GM12878 (cell line): ENCODE measurements around the gene RNU6-9. TPM values are rescaled to one million over a fixed set of nuclear protein-coding genes. Genes with fewer than 3 reads are reported as not detected.

ENCODE experiments used
- ATAC-seq: fragments of 200-7000 bp; cut with Tn5 transposase; 3 replicates; pipeline ENCODE4 v1.9.1; 2020; ENCODE audit warnings: mild to moderate bottlenecking, moderate library complexity
- BruUV-seq: library from RNA; stranded (reverse); fragments of 400-500 nt; replicated peaks from 2 replicates; lab custom pipeline; 2021; lab: Mats Ljungman, UMichigan
- CTCF ChIA-PET: fragments of 300-600 bp; sonication (Branson Sonifier 250); formaldehyde crosslinking; extraction: SDS; loops from one replicate; lab custom pipeline; 2021; ENCODE audit warnings: inconsistent platforms; lab: Yijun Ruan, JAX
- POLR2A ChIA-PET: fragments of 350-600 bp; formaldehyde crosslinking; extraction: SDS; loops from one replicate; lab custom pipeline; 2021; ENCODE audit warnings: inconsistent platforms; lab: Charles Lee
- RAD21 ChIA-PET: fragments of 300-600 bp; sonication (Branson Sonifier 250); formaldehyde crosslinking; loops from one replicate; lab custom pipeline; 2023; ENCODE audit warnings: antibody characterized with exemption; ENCODE audit not compliant: unreplicated experiment; lab: Charles Lee
- SMC1A ChIA-PET: fragments of 300-600 bp; sonication (Branson Sonifier 250); formaldehyde crosslinking; loops from one replicate; lab custom pipeline; 2023; ENCODE audit not compliant: unreplicated experiment, uncharacterized antibody; lab: Charles Lee
- DNase-seq: peaks from one replicate; pipeline ENCODE4 v3.0.0-alpha.2; 2011; ENCODE audit warnings: low read depth, low spot score
- FAIRE-seq: peaks from 3 replicates; lab custom pipeline; 2011; peaks lifted over from hg19 to GRCh38; lab: Jason Lieb, UNC
- H2AFZ ChIP-seq: 2 replicates; pipeline ENCODE4 v1.6.0; 2011; ENCODE audit warnings: low read depth, low read length, control low read depth; ENCODE audit not compliant: control insufficient read depth
- H3K27ac ChIP-seq: 2 replicates; pipeline ENCODE4 v1.5.1; 2011; ENCODE audit warnings: control low read depth; ENCODE audit not compliant: control insufficient read depth, insufficient read depth
- H3K27me3 ChIP-seq, 2 experiments: replicated peaks in 1 of 2; 2 replicates each; pipeline versions ENCODE4 v1.6.0 to v1.6.1; 2011; ENCODE audit warnings: low read length in 1 of 2; ENCODE audit not compliant: control insufficient read depth in 2 of 2, insufficient read depth in 2 of 2
- H3K36me3 ChIP-seq, 2 experiments: 2 replicates each; pipeline ENCODE4 v1.5.1; 2011; ENCODE audit warnings: low read length in 1 of 2; ENCODE audit not compliant: control insufficient read depth in 2 of 2, insufficient read depth in 2 of 2
- H3K4me1 ChIP-seq: 2 replicates; pipeline ENCODE4 v1.6.1; 2011; ENCODE audit warnings: mild to moderate bottlenecking, low read length, moderate library complexity, mixed read lengths; ENCODE audit not compliant: control insufficient read depth, insufficient read depth
- H3K4me2 ChIP-seq: 2 replicates; pipeline ENCODE4 v1.6.0; 2011; ENCODE audit warnings: control low read depth; ENCODE audit not compliant: control insufficient read depth, insufficient read depth
- H3K4me3 ChIP-seq: fragments of 200-600 bp; sonication (generic); 2 replicates; pipeline ENCODE4 v1.5.1; 2016
- H3K79me2 ChIP-seq: 2 replicates; pipeline ENCODE4 v1.6.0; 2011; ENCODE audit warnings: low read length; ENCODE audit not compliant: control insufficient read depth, insufficient read depth
- H3K9ac ChIP-seq: 2 replicates; pipeline ENCODE4 v1.8.0; 2011; ENCODE audit warnings: low read length, control low read depth, mixed read lengths; ENCODE audit not compliant: control insufficient read depth, insufficient read depth
- H3K9me3 ChIP-seq: replicated peaks from 3 replicates; pipeline ENCODE4 v1.5.1; 2011; ENCODE audit warnings: mild to moderate bottlenecking, low read length; ENCODE audit not compliant: control insufficient read depth, insufficient read depth
- H4K20me1 ChIP-seq: 2 replicates; pipeline ENCODE4 v1.6.0; 2011; ENCODE audit not compliant: control insufficient read depth, insufficient read depth
- E2F8 ChIP-seq: fragments of 450-650 bp; IDR thresholded peaks from 2 replicates; pipeline ENCODE4 v1.6.1; 2018; ENCODE audit warnings: mild to moderate bottlenecking, low read depth, moderate library complexity; ENCODE audit not compliant: partially characterized antibody
- EGR1 ChIP-seq, 2 experiments: IDR thresholded peaks; 1 replicate in 1 of 2; 2 replicates in 1 of 2; pipeline ENCODE4 v1.6.1; 2011 to 2012; ENCODE audit warnings: low read depth in 2 of 2, low read length in 2 of 2, borderline replicate concordance in 1 of 2, mild to moderate bottlenecking in 1 of 2, moderate library complexity in 1 of 2
- ELK1 ChIP-seq: IDR thresholded peaks from 2 replicates; pipeline ENCODE4 v1.6.1; 2012; ENCODE audit warnings: low read depth, low read length, improper control_type of control experiment
- IRF4 ChIP-seq: IDR thresholded peaks from 2 replicates; pipeline ENCODE4 v1.6.1; 2011; ENCODE audit warnings: low read depth, low read length
- MTA3 ChIP-seq: IDR thresholded peaks from 2 replicates; pipeline ENCODE4 v1.6.1; 2012; ENCODE audit warnings: low read length, inconsistent platforms, borderline replicate concordance
- PAX8 ChIP-seq: fragments of 450-650 bp; IDR thresholded peaks from 2 replicates; pipeline ENCODE4 v1.6.1; 2017; ENCODE audit warnings: mild to moderate bottlenecking, moderate library complexity
- TCF12 ChIP-seq: IDR thresholded peaks from 2 replicates; pipeline ENCODE4 v1.6.1; 2011; ENCODE audit warnings: low read depth, mild to moderate bottlenecking, low read length
- USF1 ChIP-seq: IDR thresholded peaks from 2 replicates; pipeline ENCODE4 v1.6.1; 2011; ENCODE audit warnings: borderline replicate concordance, low read depth, mild to moderate bottlenecking, moderate library complexity, mixed read lengths, low read length; ENCODE audit not compliant: insufficient read depth; ENCODE audit errors: extremely low read length
- ZNF207 ChIP-seq: fragments of 450-650 bp; IDR thresholded peaks from 2 replicates; pipeline ENCODE4 v1.6.1; 2014; ENCODE audit warnings: antibody characterized with exemption, mild to moderate bottlenecking, borderline replicate concordance
- ZNF622 ChIP-seq: fragments of 450-650 bp; IDR thresholded peaks from 2 replicates; pipeline ENCODE4 v1.6.1; 2017; ENCODE audit warnings: mild to moderate bottlenecking, inconsistent platforms
- WGBS: methylation state at CpG from one replicate; pipeline ENCODE4 v1.1.6; 2016; ENCODE audit warnings: low lambda C conversion rate; ENCODE audit not compliant: insufficient replicate concordance, insufficient coverage; ENCODE audit errors: missing lambda C conversion rate; 5-methylcytosine and 5-hydroxymethylcytosine counted together
- in situ Hi-C: fragments of 300-500 bp; cut with MboI; formaldehyde crosslinking; loops from 9 replicates; pipeline ENCODE4 v1.14.3; 2018; ENCODE audit warnings: mixed read lengths
- intact Hi-C: fragments of 100-400 bp; cut with micrococcal nuclease; formaldehyde crosslinking; loops from one replicate; pipeline ENCODE4 v1.14.2; 2022; ENCODE audit not compliant: unreplicated experiment
- polyA plus RNA-seq, 11 experiments: library from polyadenylated mRNA; depleted of rRNA in 4 of 11; unstranded in 6 of 11; stranded (reverse) in 5 of 11; fragments of >200 nt; fragmentation: Nextera tagmentation in 4 of 11; fragmentation: Illumina TruSeq in 1 of 11; extraction: Ambion mirVana in 4 of 11; extraction: Trizol in 1 of 11; gene quantifications; 1 replicate in 1 of 11; 2 replicates in 10 of 11; pipeline versions ENCODE4 v1.2.1 to v1.2.3, GENCODE V29; 2011 to 2016; ENCODE audit warnings: inconsistent platforms in 2 of 11, missing spikeins in 2 of 11, low read depth in 1 of 11
- total RNA-seq, 4 experiments: library from RNA; depleted of rRNA in 3 of 4; stranded (reverse); fragments of >200 nt in 3 of 4; fragmentation: Illumina TruSeq in 1 of 4; extraction: Trizol in 1 of 4; gene quantifications; 2 replicates each; pipeline versions ENCODE4 v1.2.1 to v1.2.3, GENCODE V29; 2013 to 2021

RNU6-9 gene
- total and polyA plus RNA-seq, 10 of the 15 experiments (the other 5 are each of a cell fraction or from before 2014, with no cell fraction given) = not detected

- TF ChIP-seq ELK1 (no peak), EGR1 (IDR thresholded peaks at IDR 0.05; ENCODE audit: borderline replicate concordance in 1 of 2, low read depth in 2 of 2, low read length in 2 of 2) (no peak), PAX8 (no peak), ZNF207 (no peak)
These were observed 47.4 kb upstream of the RNU6-9 start (continued) for GRCh38 chr19:845707-846521.

GRCh38 chr19:848386-848921, 44.8 kb upstream of the RNU6-9 start:
- ChIA-PET POLR2A (no interaction called here), RAD21 (interaction anchor here (1.5 kb wide), 1 partner anchor 15 kb away, joined by 5 read pairs; no protein-coding TSS in a partner anchor)

More at GRCh38 chr19:848386-848921, 44.8 kb upstream of the RNU6-9 start:
- TF ChIP-seq IRF4 = no peak
- no peak for TF ChIP-seq MTA3
- no peak for TF ChIP-seq ZNF622
- TF ChIP-seq TCF12 = no peak
- no peak for TF ChIP-seq PAX8
- TF ChIP-seq E2F8 = no peak
- TF ChIP-seq ZNF207 = no peak
- no peak for TF ChIP-seq USF1
- no peaks in the 10 kb centered on the region; a peak in 1 of 4 replicates for H3K27me3 ChIP-seq
- peaks cover 2% of the 10 kb centered on the region; the same call in 1 of the 2 replicates for H3K4me1 ChIP-seq
- in situ Hi-C loops (no loop called here), intact Hi-C loops (no loop called here)
- no peaks in the 10 kb centered on the region for H4K20me1 ChIP-seq
- no peak overlapping the region for H3K9ac ChIP-seq
- H2AFZ ChIP-seq = no peak overlapping the region
- H3K9me3 ChIP-seq = no peaks in the 10 kb centered on the region; the same call in 2 of the 3 replicates
- WGBS = 21% methylated on average over 8 of the region's 12 CpGs
- DNase-seq = no peak
- H3K79me2 ChIP-seq = no peaks in the 10 kb centered on the region
- FAIRE-seq = no peak
- H3K27ac ChIP-seq = no peak overlapping the region
- ATAC-seq = no peak
- BruUV-seq = no TSS peak
- no peak overlapping the region for H3K4me3 ChIP-seq
- ChIA-PET SMC1A (no interaction called here), CTCF (interaction anchor here (0.8 to 1.0 kb wide), 2 partner anchors 9 to 15 kb away, joined by 3 to 5 read pairs; no protein-coding TSS in a partner anchor)
- no peak overlapping the region for H3K4me2 ChIP-seq
- no peaks in the 10 kb centered on the region for H3K36me3 ChIP-seq
